ENCODE results near the gene SNCA.

DNA sequence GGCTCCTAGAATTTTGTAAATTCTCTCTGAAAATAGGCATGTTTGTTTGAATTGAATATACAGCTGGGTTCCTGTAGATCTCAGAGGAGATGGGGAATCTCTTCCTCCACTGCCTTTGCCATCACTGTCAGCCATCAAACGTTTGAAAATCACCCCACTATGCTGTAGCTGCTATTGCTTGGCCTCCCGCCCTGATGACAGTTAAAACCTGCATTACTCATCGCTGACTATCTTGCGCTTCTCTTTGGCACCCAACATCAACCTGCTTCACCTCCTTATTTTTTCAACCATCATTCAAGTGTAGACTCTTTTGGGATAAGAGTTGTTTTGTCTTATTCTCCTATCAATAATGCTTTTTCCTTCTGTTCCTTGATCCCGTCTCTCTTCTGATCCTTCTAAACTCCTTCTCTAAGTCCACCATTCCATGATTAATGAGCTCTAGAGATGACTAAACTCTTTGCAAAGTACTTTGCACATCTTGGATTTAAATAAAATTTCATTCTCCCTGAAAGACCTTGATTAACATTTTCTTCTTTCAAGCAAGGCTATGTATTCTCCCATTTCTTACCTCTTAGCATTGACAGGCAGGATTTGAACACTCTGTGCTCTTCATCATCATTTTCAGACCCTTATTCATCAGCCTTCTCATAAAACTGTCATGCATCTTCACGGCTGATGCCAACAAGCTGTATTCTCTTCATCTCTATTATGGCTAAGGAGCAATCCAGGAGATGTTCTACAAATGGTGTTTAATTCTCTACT lies 133.0 kb downstream of the SNCA start:
- TF ChIP-seq, protein P1, sequence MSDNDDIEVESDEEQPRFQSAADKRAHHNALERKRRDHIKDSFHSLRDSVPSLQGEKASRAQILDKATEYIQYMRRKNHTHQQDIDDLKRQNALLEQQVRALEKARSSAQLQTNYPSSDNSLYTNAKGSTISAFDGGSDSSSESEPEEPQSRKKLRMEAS (IDR thresholded peaks at IDR 0.05; ENCODE audit: low read depth, low read length) = no peak
- no peak for TF ChIP-seq POLR2A (IDR thresholded peaks at IDR 0.05; ENCODE audit: extremely low read depth, insufficient read length)
- TF ChIP-seq, protein P2, sequence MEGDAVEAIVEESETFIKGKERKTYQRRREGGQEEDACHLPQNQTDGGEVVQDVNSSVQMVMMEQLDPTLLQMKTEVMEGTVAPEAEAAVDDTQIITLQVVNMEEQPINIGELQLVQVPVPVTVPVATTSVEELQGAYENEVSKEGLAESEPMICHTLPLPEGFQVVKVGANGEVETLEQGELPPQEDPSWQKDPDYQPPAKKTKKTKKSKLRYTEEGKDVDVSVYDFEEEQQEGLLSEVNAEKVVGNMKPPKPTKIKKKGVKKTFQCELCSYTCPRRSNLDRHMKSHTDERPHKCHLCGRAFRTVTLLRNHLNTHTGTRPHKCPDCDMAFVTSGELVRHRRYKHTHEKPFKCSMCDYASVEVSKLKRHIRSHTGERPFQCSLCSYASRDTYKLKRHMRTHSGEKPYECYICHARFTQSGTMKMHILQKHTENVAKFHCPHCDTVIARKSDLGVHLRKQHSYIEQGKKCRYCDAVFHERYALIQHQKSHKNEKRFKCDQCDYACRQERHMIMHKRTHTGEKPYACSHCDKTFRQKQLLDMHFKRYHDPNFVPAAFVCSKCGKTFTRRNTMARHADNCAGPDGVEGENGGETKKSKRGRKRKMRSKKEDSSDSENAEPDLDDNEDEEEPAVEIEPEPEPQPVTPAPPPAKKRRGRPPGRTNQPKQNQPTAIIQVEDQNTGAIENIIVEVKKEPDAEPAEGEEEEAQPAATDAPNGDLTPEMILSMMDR (IDR thresholded peaks at IDR 0.05; ENCODE audit: low read depth, low read length) = no peak

All from NB4 (cell line).